SU-DHL-6 (cell line): ENCODE measurements around the gene BLOC1S5.

ENCODE experiments used
- H2AFZ ChIP-seq: fragments of 200-600 bp; sonication (generic); 2 replicates; pipeline ENCODE4 v1.6.1; 2014; ENCODE audit warnings: low read depth, mild to moderate bottlenecking, moderate library complexity, mixed read lengths, antibody characterized with exemption, low read length; ENCODE audit not compliant: severe bottlenecking
- H3F3A ChIP-seq: fragments of 200-600 bp; shearing (Covaris generic); 2 replicates; pipeline ENCODE4 v1.6.0; 2016; ENCODE audit warnings: antibody characterized with exemption, mild to moderate bottlenecking; ENCODE audit not compliant: insufficient read depth
- H3K27ac ChIP-seq: fragments of 200-600 bp; sonication (generic); 2 replicates; pipeline ENCODE4 v1.5.1; 2016; ENCODE audit warnings: low read depth, mild to moderate bottlenecking, low read length, moderate library complexity, mixed read lengths
- H3K27me3 ChIP-seq: fragments of 200-600 bp; sonication (generic), shearing (Covaris generic); 2 replicates; pipeline ENCODE4 v1.6.0; 2014; ENCODE audit warnings: mild to moderate bottlenecking, low read length
- H3K36me3 ChIP-seq: fragments of 200-600 bp; sonication (generic); 2 replicates; pipeline ENCODE4 v1.6.1; 2014; ENCODE audit warnings: mild to moderate bottlenecking, low read length, mixed read lengths
- H3K4me2 ChIP-seq: fragments of 300-600, 200-600 bp; shearing (Covaris generic), sonication (generic); 2 replicates; pipeline ENCODE4 v1.6.0; 2014; ENCODE audit warnings: low read length, low read depth, mild to moderate bottlenecking; ENCODE audit not compliant: poor library complexity, severe bottlenecking
- H3K4me3 ChIP-seq: fragments of 200-600 bp; sonication (generic); 2 replicates; pipeline ENCODE4 v1.5.1; 2014; ENCODE audit warnings: antibody characterized with exemption, low read length, mild to moderate bottlenecking, mixed read lengths; ENCODE audit not compliant: insufficient read depth, poor library complexity, severe bottlenecking
- H3K79me2 ChIP-seq: fragments of 200-600 bp; sonication (generic); 2 replicates; pipeline ENCODE4 v1.6.1; 2014; ENCODE audit warnings: mild to moderate bottlenecking, low read length, moderate library complexity; ENCODE audit not compliant: insufficient read depth
- H3K9ac ChIP-seq: fragments of 200-600 bp; sonication (generic); 2 replicates; pipeline ENCODE4 v1.7.0; 2014; ENCODE audit warnings: mild to moderate bottlenecking, low read length
- H3K9me2 ChIP-seq: fragments of 200-600 bp; sonication (generic); replicated peaks from 2 replicates; pipeline ENCODE4 v1.6.1; 2014; ENCODE audit warnings: low read length; ENCODE audit not compliant: insufficient read depth
- H3K9me3 ChIP-seq: fragments of 200-600 bp; sonication (generic); 2 replicates; pipeline ENCODE4 v1.6.1; 2014; ENCODE audit warnings: low read length, mixed read lengths; ENCODE audit not compliant: insufficient read depth
- H4K20me1 ChIP-seq: fragments of 200-600 bp; sonication (generic); 2 replicates; pipeline ENCODE4 v1.6.1; 2014; ENCODE audit warnings: low read depth, mild to moderate bottlenecking, antibody characterized with exemption, low read length, moderate library complexity, mixed read lengths
- CTCF ChIP-seq: fragments of 200-600 bp; sonication (generic); IDR thresholded peaks from one replicate; pipeline ENCODE4 v1.5.1; 2017; ENCODE audit warnings: antibody characterized with exemption, mild to moderate bottlenecking, low read length, moderate library complexity; ENCODE audit not compliant: insufficient read depth, poor library complexity, severe bottlenecking
- EZH2phosphoT487 ChIP-seq: fragments of 200-600 bp; sonication (generic), shearing (Covaris generic); conservative IDR thresholded peaks from 2 replicates; pipeline ENCODE4 v1.6.1; 2018; ENCODE audit warnings: mild to moderate bottlenecking, antibody characterized with exemption, low read length, moderate library complexity, mixed read lengths

BLOC1S5 gene

GRCh38 chr6:7971499-7971898 lies 92.7 kb downstream of the BLOC1S5 start:
- peaks cover 7% of the 10 kb centered on the region; the same call in 1 of the 2 replicates for H3K9me3 ChIP-seq
- H3K36me3 ChIP-seq: no peaks in the 10 kb centered on the region
- no peak overlapping the region for H3K4me3 ChIP-seq
- no peaks in the 10 kb centered on the region for H3K79me2 ChIP-seq
- H3K9me2 ChIP-seq: no peaks in the 10 kb centered on the region
- H2AFZ ChIP-seq: no peak overlapping the region
- H3K27me3 ChIP-seq: no peaks in the 10 kb centered on the region
- H4K20me1 ChIP-seq: no peaks in the 10 kb centered on the region
- TF ChIP-seq CTCF: no peak
- TF ChIP-seq EZH2phosphoT487: no peak
- H3F3A ChIP-seq: no peaks in the 10 kb centered on the region
- no peak overlapping the region for H3K27ac ChIP-seq
- H3K9ac ChIP-seq: no peak overlapping the region
- H3K4me2 ChIP-seq: no peak overlapping the region

GRCh38 chr6:7970616-7971015 lies 93.6 kb downstream of the BLOC1S5 start:
- Histone ChIP-seq H3K79me2 (no peaks in the 10 kb centered on the region), H3K9me3 (peaks cover 7% of the 10 kb centered on the region; the same call in 1 of the 2 replicates), H3K9me2 (no peaks in the 10 kb centered on the region), H2AFZ (no peak overlapping the region), H3K4me3 (no peak overlapping the region), H3K36me3 (no peaks in the 10 kb centered on the region), H3F3A (no peaks in the 10 kb centered on the region), H3K4me2 (no peak overlapping the region), H4K20me1 (no peaks in the 10 kb centered on the region), H3K9ac (no peak overlapping the region), H3K27me3 (no peaks in the 10 kb centered on the region), H3K27ac (no peak overlapping the region)
- no peak for TF ChIP-seq EZH2phosphoT487
- TF ChIP-seq CTCF: no peak
